Effector CD8-positive, alpha-beta T cell (primary cell): ENCODE measurements around the gene PEAK3.

Experiments used
- DNase-seq: peaks from one replicate; lab custom pipeline; 2025; lab: John Stamatoyannopoulos, UW

The PEAK3 gene

GRCh38 chr19:2315121-2315817 lies 33.3 kb upstream of the PEAK3 start:
- no peak for DNase-seq

DNA sequence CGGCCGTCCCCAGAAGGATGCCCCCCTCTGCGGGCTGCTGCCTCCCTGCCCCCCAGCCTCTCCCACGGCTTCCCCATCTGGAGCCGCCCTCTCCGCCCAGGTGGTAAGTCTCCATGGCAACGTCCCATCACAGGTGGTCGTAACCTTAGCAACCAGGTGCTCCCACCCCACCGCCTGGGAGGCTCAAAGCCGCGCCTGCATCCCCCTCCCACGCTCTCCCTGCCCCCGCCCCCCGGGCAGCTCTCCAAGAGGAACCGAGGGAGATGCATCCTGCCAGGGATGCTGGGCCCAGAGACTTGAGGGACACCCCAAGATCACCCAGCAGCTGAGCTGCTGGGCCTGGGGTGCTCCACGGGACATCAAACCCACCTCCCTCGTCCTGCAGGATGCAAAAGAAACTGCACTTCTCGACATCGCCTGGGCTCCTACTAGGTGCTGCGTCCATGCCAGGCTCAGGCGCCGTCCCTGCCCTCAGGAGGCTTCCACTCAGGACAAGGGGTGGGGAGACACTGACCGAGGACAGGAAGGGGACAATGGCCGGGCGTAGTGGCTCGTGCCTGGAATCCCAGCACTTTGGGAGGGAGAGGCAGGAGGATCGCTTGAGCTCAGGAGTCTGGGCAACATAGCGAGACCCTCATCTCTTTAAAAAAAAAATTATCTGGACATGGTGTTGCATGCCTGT lies 31.0 kb upstream of the PEAK3 start:
- DNase-seq, result no peak

GRCh38 chr19:2311093-2311492 lies 29.1 kb upstream of the PEAK3 start:
- no peak for DNase-seq

DNA sequence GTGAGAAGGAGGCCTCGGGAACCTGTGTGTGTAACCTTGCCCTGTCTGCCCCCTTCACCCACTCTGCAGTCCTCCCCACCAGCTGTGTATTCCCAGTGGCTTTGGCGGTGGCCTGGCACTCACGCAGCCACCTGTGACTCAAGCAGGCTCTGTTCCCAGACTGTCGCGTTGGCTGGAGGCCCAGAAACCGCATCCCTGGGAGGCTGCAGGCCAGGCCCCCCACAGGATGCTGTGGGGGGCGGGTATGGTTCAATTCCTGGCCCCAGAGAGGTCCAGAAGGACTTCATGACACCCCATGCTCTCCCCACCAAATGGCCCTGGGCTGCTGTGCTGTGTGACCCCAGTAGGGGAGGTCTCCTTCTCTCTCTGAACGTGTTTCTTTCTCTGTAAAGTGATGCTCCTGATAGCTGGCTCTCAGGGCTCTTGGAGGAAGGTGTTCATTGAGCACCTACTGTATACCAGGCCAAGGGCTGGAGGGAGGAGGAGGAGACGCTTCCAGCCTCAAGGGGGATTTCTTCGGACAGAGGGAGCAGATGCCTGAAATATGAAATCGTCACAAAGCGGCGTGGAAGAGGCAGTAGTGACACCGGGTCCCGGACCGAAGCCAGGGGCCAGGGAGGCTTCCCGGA lies 27.9 kb upstream of the PEAK3 start:
- DNase-seq, result no peak

GRCh38 chr19:2308114-2308556 lies 26.2 kb upstream of the PEAK3 start, which contains the start of gene LINGO3:
Gene LINGO3, minus strand, starts transcription at chr19:2308154. Its CDS starts 16,378 bp downstream, at chr19:2291776.
- no peak for DNase-seq

- no peak for DNase-seq
Observed at GRCh38 chr19:2307518-2308012, 25.6 kb upstream of the PEAK3 start.

DNA sequence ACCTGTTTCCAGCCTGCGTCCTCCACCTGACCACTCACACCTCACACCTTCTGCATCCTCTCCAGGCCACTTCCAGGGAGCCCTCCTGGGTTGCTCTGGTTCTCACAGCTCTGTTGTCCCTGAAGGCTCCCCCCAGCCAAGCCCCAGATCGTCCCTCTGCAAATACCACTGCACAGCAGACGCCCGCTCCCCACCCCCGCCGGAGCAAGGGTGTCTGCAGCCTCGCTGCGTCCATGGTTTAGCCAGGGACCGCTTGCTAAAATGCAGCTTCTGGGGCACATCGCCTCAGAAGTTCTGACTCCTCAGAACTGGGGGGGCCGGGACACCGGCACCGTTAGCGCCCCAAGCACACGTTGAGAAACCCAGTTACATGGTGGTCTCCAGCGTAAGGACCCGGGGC lies 25.0 kb upstream of the PEAK3 start:
- DNase-seq, result no peak

- DNase-seq, result no peak
Observed at GRCh38 chr19:2306281-2306806, 24.4 kb upstream of the PEAK3 start.

- DNase-seq, result no peak
Observed at GRCh38 chr19:2305452-2306280, 23.7 kb upstream of the PEAK3 start.

- no peak for DNase-seq
Observed at GRCh38 chr19:2303211-2303798, 21.3 kb upstream of the PEAK3 start.

GRCh38 chr19:2302319-2303210 lies 20.6 kb upstream of the PEAK3 start:
- DNase-seq, result no peak

GRCh38 chr19:2300533-2300932 lies 18.6 kb upstream of the PEAK3 start:
- DNase-seq, result no peak

- no peak for DNase-seq
Observed at GRCh38 chr19:2296141-2296540, 14.2 kb upstream of the PEAK3 start.

DNA sequence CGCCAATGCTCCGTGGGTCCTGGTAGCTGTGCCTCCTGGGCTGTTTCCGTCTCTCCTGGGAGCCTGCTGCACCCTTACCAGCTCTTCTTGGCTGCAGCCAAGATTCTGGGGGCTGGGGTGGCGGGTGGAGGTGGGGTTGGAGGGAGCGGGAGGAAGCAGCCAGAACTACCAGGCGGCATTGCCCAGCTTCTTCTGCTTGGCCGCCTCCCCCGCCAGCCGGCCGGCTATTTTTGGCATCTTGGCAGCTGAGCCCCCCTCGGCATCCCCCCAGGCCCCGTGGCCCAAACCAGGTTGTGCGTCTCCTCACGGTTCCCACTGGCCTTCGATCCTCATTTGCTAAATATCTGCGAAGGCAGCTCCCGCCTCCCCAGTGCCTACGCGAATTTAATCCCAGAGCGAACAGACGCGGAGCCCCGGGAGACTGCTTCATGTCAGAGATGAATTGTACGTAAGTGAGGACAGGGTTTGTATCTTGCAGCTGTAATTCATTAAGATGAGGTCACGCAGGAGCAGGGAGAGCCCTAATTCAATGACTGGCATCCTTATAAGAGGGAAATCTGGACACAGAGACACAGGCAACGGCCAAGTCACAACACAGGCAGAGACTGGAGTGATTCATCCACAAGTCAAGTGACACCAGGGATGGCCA lies 12.8 kb upstream of the PEAK3 start:
- no peak for DNase-seq

DNA sequence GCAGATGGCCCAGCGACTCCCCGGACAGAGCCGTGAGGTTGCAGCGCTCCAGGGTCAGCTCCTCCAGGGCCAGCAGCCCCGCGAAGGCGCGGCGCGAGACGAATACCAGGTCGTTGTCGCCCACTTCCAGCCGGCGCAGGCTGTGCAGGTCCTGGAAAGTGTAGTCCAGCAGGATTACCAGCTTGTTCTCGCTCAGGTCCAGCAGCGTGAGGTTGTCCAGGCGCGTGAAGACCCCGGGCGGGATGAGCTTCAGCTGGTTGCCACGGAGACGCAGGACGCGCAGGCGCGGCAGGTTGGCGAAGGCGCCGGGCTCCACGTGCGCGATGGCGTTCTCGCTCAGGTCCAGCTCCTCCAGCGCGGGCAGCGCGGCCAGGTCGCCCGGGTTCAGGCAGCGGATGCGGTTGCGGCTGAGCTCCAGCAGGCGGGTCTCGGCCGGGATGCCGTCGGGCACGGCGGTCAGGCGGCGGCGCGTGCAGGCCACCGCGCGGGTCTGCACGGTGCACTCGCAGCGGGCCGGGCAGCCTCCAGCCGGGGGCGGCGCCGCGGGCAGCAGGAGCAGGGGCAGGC lies 9.3 kb upstream of the PEAK3 start:
- DNase-seq, result no peak

- DNase-seq, result no peak
Observed at GRCh38 chr19:2290441-2291184, 8.6 kb upstream of the PEAK3 start.

DNA sequence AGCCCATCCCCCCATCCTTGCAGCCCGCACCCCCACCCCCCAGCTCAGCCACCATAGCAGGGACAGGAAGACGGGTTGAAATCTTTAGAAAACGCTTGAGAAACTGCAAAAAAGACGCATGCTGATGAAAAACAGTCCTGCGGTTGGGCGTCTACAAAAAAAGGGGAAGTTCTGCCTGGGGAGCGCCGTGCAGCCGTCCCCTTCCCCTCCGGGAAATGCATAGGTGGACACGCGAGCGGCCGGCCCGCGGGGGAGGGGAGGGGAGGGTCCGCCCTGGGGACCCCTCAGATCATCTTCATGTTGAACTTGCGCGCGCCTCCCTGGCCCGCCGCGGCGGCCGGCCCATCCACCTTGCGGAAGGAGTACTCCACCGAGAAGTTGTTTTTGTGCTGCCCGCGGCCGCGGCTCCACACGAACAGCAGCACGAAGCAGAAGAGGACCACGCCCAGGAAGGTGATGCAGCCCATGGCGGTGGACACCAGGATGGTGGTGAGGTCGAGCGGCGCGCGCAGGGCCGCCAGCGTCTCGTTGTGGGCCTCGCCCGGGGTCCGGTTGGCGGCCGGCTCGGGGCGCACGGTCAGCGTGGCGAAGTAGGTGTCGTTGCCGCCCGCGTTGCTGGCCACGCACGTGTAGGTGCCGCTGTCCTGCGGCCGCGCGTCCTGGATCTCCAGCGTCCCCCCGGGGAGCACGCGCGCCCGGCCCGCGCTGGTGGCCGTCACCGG lies 7.9 kb upstream of the PEAK3 start:
- DNase-seq, result no peak
